ENCODE data around the gene SGCD. TPM values are rescaled to one million over a fixed set of nuclear protein-coding genes. Genes with fewer than 3 reads are reported as not detected.

Gene SGCD
- total RNA-seq, 1 donor from 2014 or later = 8.8 TPM

DNA sequence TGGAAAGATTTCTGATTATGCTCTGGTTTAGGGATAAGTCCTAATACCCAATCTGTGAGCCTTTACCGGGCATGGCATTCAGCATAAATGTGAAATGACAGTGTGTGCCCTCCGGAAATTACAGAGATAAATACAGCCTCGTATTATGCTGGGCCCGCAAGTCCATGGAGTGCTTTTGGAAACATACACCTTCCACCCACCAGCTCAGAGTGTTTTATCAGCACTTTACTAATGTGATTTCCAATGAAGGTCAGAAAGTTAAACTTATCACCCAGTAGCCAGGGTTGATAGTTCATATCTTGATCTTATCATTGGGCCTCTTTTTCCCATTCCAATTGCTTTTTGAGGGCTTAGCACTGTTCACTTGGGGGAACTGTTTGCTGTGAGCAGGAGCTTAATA, 94.8 kb downstream of the SGCD start:
- H3K27me3 Mint-ChIP-seq = no peaks in the 10 kb centered on the region
- H3K4me1 Mint-ChIP-seq (ENCODE audit: unreplicated experiment) = no peaks in the 10 kb centered on the region
- H3K9me3 Mint-ChIP-seq = no peaks in the 10 kb centered on the region
- DNase-seq (ENCODE audit: extremely low spot score, unreplicated experiment) = no peak
- no peaks in the 10 kb centered on the region for H3K36me3 Mint-ChIP-seq
- H3K4me3 Mint-ChIP-seq = no peak overlapping the region
- TF ChIP-seq, protein P1, sequence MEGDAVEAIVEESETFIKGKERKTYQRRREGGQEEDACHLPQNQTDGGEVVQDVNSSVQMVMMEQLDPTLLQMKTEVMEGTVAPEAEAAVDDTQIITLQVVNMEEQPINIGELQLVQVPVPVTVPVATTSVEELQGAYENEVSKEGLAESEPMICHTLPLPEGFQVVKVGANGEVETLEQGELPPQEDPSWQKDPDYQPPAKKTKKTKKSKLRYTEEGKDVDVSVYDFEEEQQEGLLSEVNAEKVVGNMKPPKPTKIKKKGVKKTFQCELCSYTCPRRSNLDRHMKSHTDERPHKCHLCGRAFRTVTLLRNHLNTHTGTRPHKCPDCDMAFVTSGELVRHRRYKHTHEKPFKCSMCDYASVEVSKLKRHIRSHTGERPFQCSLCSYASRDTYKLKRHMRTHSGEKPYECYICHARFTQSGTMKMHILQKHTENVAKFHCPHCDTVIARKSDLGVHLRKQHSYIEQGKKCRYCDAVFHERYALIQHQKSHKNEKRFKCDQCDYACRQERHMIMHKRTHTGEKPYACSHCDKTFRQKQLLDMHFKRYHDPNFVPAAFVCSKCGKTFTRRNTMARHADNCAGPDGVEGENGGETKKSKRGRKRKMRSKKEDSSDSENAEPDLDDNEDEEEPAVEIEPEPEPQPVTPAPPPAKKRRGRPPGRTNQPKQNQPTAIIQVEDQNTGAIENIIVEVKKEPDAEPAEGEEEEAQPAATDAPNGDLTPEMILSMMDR (conservative IDR thresholded peaks at IDR 0.05) = no peak
- H3K27ac Mint-ChIP-seq = no peak overlapping the region

DNA sequence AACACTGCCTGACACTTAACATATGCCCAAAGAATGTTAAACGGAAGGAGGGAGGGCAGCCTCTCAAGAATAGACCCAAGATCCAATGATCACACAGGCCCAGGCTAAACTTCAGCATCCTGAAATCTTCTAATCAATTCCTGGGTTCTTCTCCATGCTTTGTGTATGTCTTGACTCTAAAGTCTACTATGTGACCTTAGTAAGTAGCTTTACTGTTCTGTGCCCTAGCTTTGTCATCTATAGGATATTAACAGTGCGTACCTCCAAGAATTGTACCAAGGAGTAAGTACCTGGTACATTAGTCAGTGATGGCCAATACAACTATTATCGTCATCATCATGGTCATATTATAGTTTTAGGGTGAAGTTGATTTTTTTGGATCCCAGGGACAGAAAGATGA, 96.6 kb downstream of the SGCD start:
- DNase-seq (ENCODE audit: extremely low spot score, unreplicated experiment) = no peak
- Mint-ChIP-seq H3K27me3 (no peaks in the 10 kb centered on the region), H3K4me3 (no peak overlapping the region), H3K27ac (no peak overlapping the region), H3K36me3 (no peaks in the 10 kb centered on the region), H3K9me3 (no peaks in the 10 kb centered on the region), H3K4me1 (ENCODE audit: unreplicated experiment) (no peaks in the 10 kb centered on the region)
- TF ChIP-seq, protein P1 (conservative IDR thresholded peaks at IDR 0.05) = no peak

DNA sequence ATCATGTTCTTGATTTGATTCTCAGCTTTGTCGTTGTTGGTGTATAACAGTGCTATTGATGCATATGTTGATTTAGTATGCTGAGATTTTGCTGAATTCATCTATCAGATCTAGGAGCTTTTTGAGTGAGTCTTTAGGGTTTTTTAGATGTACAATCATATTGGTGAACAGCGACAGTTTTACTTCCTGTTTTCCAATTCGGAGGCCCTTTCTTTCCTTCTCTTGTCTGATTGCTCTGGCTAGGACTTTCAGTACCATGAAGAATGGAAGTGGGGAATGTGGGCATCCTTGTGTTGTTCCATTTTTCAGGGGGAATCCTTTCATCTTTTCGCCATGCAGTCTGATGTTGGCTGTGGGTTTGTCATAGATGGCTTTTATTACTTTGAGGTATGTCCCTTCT, 100.4 kb downstream of the SGCD start:
- H3K4me1 Mint-ChIP-seq (ENCODE audit: unreplicated experiment) = peaks cover 2% of the 10 kb centered on the region
- no peaks in the 10 kb centered on the region for H3K9me3 Mint-ChIP-seq
- H3K27me3 Mint-ChIP-seq = no peaks in the 10 kb centered on the region

DNA sequence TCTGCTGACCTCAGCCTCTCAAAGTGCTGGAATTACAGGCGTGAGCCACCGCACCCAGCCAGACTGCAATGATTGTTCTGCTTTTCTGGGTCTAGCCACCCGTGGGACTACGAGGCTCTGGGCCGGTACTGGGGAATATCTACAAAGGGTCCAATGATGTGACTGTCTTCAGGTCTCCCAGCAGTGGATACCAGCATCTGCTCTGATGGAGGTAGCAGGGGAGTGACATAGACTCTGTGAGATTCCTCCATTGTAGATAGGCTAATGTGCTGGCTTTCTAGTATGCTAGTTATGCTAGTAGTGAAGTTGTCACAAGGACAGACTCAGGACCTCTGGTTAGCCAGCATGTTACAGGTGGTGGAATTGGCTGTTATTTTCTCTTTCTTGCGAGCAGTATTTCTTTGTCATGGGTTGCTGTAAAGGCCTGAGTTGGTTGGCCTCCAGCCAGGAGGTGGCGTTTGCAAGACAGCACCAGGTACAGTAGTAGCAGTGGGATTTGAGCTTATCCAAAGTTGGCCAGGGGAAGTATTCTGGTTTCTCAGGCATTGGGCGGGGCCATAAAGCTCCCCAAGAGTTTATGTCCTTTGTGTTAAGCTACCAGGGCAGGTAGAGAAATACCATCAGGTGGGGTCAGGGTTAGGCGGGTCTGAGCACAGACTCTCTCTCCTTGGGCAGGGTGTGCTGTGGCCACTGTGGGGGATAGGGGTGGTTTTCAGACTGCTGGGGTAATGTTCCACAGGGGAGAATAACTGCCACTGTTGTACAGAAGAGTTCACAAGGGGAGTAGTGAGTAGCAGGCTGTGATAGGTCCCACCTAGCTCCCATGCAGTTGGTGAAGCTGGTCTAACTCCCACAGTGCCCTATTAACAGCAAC, 105.2 kb downstream of the SGCD start:
- no peaks in the 10 kb centered on the region for H3K36me3 Mint-ChIP-seq
- H3K27ac Mint-ChIP-seq = no peak overlapping the region

More for the DNA sequence above, 100.4 kb downstream of the SGCD start:
- no peak overlapping the region for H3K4me3 Mint-ChIP-seq
- H3K27ac Mint-ChIP-seq = no peak overlapping the region
- no peaks in the 10 kb centered on the region for H3K36me3 Mint-ChIP-seq
- no peak for DNase-seq (ENCODE audit: extremely low spot score, unreplicated experiment)
- TF ChIP-seq, protein P1 (conservative IDR thresholded peaks at IDR 0.05) = no peak

DNA sequence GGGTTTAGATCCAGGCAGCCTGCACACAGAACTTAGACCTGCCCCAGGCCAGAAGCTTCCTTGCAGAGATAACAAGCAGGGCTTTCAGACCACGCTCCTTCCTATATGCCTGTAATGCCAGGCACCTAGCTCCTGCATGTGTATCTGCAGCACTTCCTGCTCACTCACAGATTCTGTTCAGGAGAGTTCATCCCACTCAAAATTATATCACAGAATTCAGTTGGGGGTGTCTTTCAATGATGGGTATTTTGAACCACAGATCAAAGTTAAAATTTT, 105.8 kb downstream of the SGCD start:
- DNase-seq (ENCODE audit: extremely low spot score, unreplicated experiment) = no peak
- H3K36me3 Mint-ChIP-seq = no peaks in the 10 kb centered on the region
- H3K27me3 Mint-ChIP-seq = no peaks in the 10 kb centered on the region
- H3K9me3 Mint-ChIP-seq = no peaks in the 10 kb centered on the region
- H3K4me3 Mint-ChIP-seq = no peak overlapping the region
- TF ChIP-seq, protein P1 (conservative IDR thresholded peaks at IDR 0.05) = no peak
- H3K4me1 Mint-ChIP-seq (ENCODE audit: unreplicated experiment) = peaks cover 12% of the 10 kb centered on the region
- H3K27ac Mint-ChIP-seq = no peak overlapping the region

More for the DNA sequence above, 105.2 kb downstream of the SGCD start:
- Mint-ChIP-seq H3K27me3 (no peaks in the 10 kb centered on the region), H3K9me3 (no peaks in the 10 kb centered on the region), H3K4me3 (no peak overlapping the region), H3K4me1 (ENCODE audit: unreplicated experiment) (peaks cover 12% of the 10 kb centered on the region)
- TF ChIP-seq, protein P1 (conservative IDR thresholded peaks at IDR 0.05) = no peak
- DNase-seq (ENCODE audit: extremely low spot score, unreplicated experiment) = no peak

Measured in type B pancreatic cell (in vitro differentiated cells).